ENCODE results near the gene FBLN1.
"Not testable (repeated sequence)": the region's sequence is repeated elsewhere in the genome, so short reads cannot be mapped to it uniquely, and the experiment has no call there.

FBLN1 gene

GRCh38 chr22:45534339-45535192 is 31.9 kb downstream of the FBLN1 start:
- TF ChIP-seq CTCF (IDR thresholded peaks at IDR 0.05; ENCODE audit: borderline replicate concordance, control extremely low read depth, extremely low read depth, insufficient read depth, missing control alignments) = no peak
- no peak for DNase-seq (ENCODE audit: low spot score)
- in situ Hi-C loops (cut with MboI; ENCODE audit: low sequenced_read_pairs, unreplicated experiment) = no loop called here

GRCh38 chr22:45535290-45535689 is 32.6 kb downstream of the FBLN1 start:
- TF ChIP-seq CTCF (IDR thresholded peaks at IDR 0.05; ENCODE audit: borderline replicate concordance, control extremely low read depth, extremely low read depth, insufficient read depth, missing control alignments) = no peak
- no peak for DNase-seq (ENCODE audit: low spot score)
- in situ Hi-C loops (cut with MboI; ENCODE audit: low sequenced_read_pairs, unreplicated experiment) = no loop called here

GRCh38 chr22:45535835-45536234 is 33.2 kb downstream of the FBLN1 start:
- in situ Hi-C loops (cut with MboI; ENCODE audit: low sequenced_read_pairs, unreplicated experiment); DNase-seq (ENCODE audit: low spot score): not testable (repeated sequence)

- no peak for TF ChIP-seq CTCF (IDR thresholded peaks at IDR 0.05; ENCODE audit: borderline replicate concordance, control extremely low read depth, extremely low read depth, insufficient read depth, missing control alignments)
- in situ Hi-C loops (cut with MboI; ENCODE audit: low sequenced_read_pairs, unreplicated experiment) = no loop called here
- no peak for DNase-seq (ENCODE audit: low spot score)
These were observed 35.1 kb downstream of the FBLN1 start for GRCh38 chr22:45537734-45538181.

- no peak for TF ChIP-seq CTCF (IDR thresholded peaks at IDR 0.05; ENCODE audit: borderline replicate concordance, control extremely low read depth, extremely low read depth, insufficient read depth, missing control alignments)
- no peak for DNase-seq (ENCODE audit: low spot score)
- in situ Hi-C loops (cut with MboI; ENCODE audit: low sequenced_read_pairs, unreplicated experiment) = no loop called here
These were observed 35.6 kb downstream of the FBLN1 start for GRCh38 chr22:45538281-45538680.

GRCh38 chr22:45540122-45540521 is 37.4 kb downstream of the FBLN1 start:
- no peak for DNase-seq (ENCODE audit: low spot score)
- no peak for TF ChIP-seq CTCF (IDR thresholded peaks at IDR 0.05; ENCODE audit: borderline replicate concordance, control extremely low read depth, extremely low read depth, insufficient read depth, missing control alignments)
- in situ Hi-C loops (cut with MboI; ENCODE audit: low sequenced_read_pairs, unreplicated experiment) = no loop called here

GRCh38 chr22:45541382-45541979 is 38.8 kb downstream of the FBLN1 start:
- TF ChIP-seq CTCF (IDR thresholded peaks at IDR 0.05; ENCODE audit: borderline replicate concordance, control extremely low read depth, extremely low read depth, insufficient read depth, missing control alignments) = no peak
- DNase-seq (ENCODE audit: low spot score) = no peak
- in situ Hi-C loops (cut with MboI; ENCODE audit: low sequenced_read_pairs, unreplicated experiment) = no loop called here
